IMR-90 (cell line): ENCODE results near the gene WWC2. TPM values are rescaled to one million over a fixed set of nuclear protein-coding genes. Genes with fewer than 3 reads are reported as not detected.

Source experiments
- ATAC-seq: fragments of 200-7000 bp; cut with Tn5 transposase; 2 replicates; pipeline ENCODE4 v1.9.1; 2020; ENCODE audit warnings: low read depth, mild to moderate bottlenecking, moderate library complexity
- BruUV-seq: library from RNA; stranded (reverse); fragments of 400-500 nt; replicated peaks from 2 replicates; lab custom pipeline; 2021; lab: Mats Ljungman, UMichigan
- CTCF ChIA-PET: fragments of 300-600 bp; formaldehyde crosslinking; extraction: SDS; loops from one replicate; lab custom pipeline; 2021; ENCODE audit warnings: antibody characterized with exemption; lab: Yijun Ruan, JAX
- POLR2A ChIA-PET: fragments of 300-600 bp; sonication (Branson Sonifier 250); formaldehyde crosslinking; loops from one replicate; lab custom pipeline; 2022; ENCODE audit warnings: antibody characterized with exemption; ENCODE audit not compliant: unreplicated experiment; lab: Charles Lee
- DNase-seq: peaks from one replicate; pipeline ENCODE4 v3.0.0; 2013
- H2AFZ ChIP-seq: replicated peaks from 2 replicates; pipeline ENCODE3; 2013; ENCODE audit warnings: low read length, mild to moderate bottlenecking; ENCODE audit not compliant: poor library complexity
- H2AK5ac ChIP-seq: 2 replicates; pipeline ENCODE4 v1.6.1; 2013; ENCODE audit warnings: low read depth, low read length, inconsistent platforms
- H2AK9ac ChIP-seq: replicated peaks from 2 replicates; pipeline ENCODE3; 2013; ENCODE audit warnings: mild to moderate bottlenecking, low read depth, low read length, moderate library complexity; ENCODE audit not compliant: poor library complexity
- H2BK120ac ChIP-seq: 2 replicates; pipeline ENCODE4 v1.6.1; 2013; ENCODE audit warnings: low read depth, low read length, inconsistent platforms
- H2BK15ac ChIP-seq: 3 replicates; pipeline ENCODE4 v1.6.1; 2013; ENCODE audit warnings: low read depth, low read length, inconsistent platforms
- H2BK20ac ChIP-seq: 2 replicates; pipeline ENCODE4 v1.6.1; 2013; ENCODE audit warnings: low read depth, mild to moderate bottlenecking, inconsistent platforms, low read length, moderate library complexity
- H2BK5ac ChIP-seq: 2 replicates; pipeline ENCODE4 v1.6.1; 2013; ENCODE audit warnings: mild to moderate bottlenecking, low read depth, low read length, inconsistent platforms; ENCODE audit not compliant: poor library complexity, severe bottlenecking
- H3K14ac ChIP-seq: replicated peaks from 2 replicates; pipeline ENCODE4 v1.6.1; 2013; ENCODE audit warnings: low read depth, low read length, inconsistent platforms
- H3K18ac ChIP-seq: 2 replicates; pipeline ENCODE4 v1.6.1; 2013; ENCODE audit warnings: low read depth, low read length, control low read depth
- H3K23ac ChIP-seq: 2 replicates; pipeline ENCODE4 v1.6.1; 2013; ENCODE audit warnings: low read depth, low read length, inconsistent platforms
- H3K27ac ChIP-seq: 2 replicates; pipeline ENCODE4 v1.5.1; 2013; ENCODE audit warnings: mild to moderate bottlenecking, control low read depth, low read length; ENCODE audit not compliant: insufficient read depth
- H3K27me3 ChIP-seq: 2 replicates; pipeline ENCODE4 v1.6.1; 2013; ENCODE audit warnings: low read length; ENCODE audit not compliant: control insufficient read depth, insufficient read depth
- H3K36me3 ChIP-seq: 2 replicates; pipeline ENCODE4 v1.6.1; 2013; ENCODE audit warnings: low read length, mixed read lengths; ENCODE audit not compliant: control insufficient read depth, insufficient read depth
- H3K4ac ChIP-seq: 2 replicates; pipeline ENCODE4 v1.6.1; 2013; ENCODE audit warnings: low read depth, low read length, inconsistent platforms
- H3K4me1 ChIP-seq: 2 replicates; pipeline ENCODE4 v1.6.1; 2013; ENCODE audit warnings: low read length, mixed read lengths; ENCODE audit not compliant: control insufficient read depth, insufficient read depth
- H3K4me2 ChIP-seq: 2 replicates; pipeline ENCODE4 v1.6.1; 2013; ENCODE audit warnings: low read depth, mild to moderate bottlenecking, control low read depth, low read length, moderate library complexity
- H3K4me3 ChIP-seq: 2 replicates; pipeline ENCODE4 v1.5.1; 2013; ENCODE audit warnings: low read depth, mild to moderate bottlenecking, control low read depth, low read length, moderate library complexity; ENCODE audit not compliant: insufficient read depth
- H3K56ac ChIP-seq: 2 replicates; pipeline ENCODE4 v1.6.1; 2013; ENCODE audit warnings: low read length, inconsistent platforms; ENCODE audit not compliant: insufficient read depth; ENCODE audit errors: extremely low read depth
- H3K79me1 ChIP-seq, 2 experiments: 2 replicates each; pipeline ENCODE4 v1.6.1; 2013; ENCODE audit warnings: low read length in 2 of 2, inconsistent platforms in 1 of 2, low read depth in 1 of 2
- H3K9ac ChIP-seq: 2 replicates; pipeline ENCODE4 v1.6.1; 2013; ENCODE audit warnings: low read depth, low read length, control low read depth
- H3K9me1 ChIP-seq: 2 replicates; pipeline ENCODE4 v1.6.1; 2013; ENCODE audit warnings: low read length, inconsistent platforms; ENCODE audit not compliant: insufficient read depth
- H3K9me3 ChIP-seq: 2 replicates; pipeline ENCODE4 v1.6.1; 2013; ENCODE audit warnings: low read length; ENCODE audit not compliant: control insufficient read depth, insufficient read depth
- H4K20me1 ChIP-seq: 2 replicates; pipeline ENCODE4 v1.6.1; 2013; ENCODE audit warnings: low read length, inconsistent platforms; ENCODE audit not compliant: insufficient read depth
- H4K5ac ChIP-seq: 2 replicates; pipeline ENCODE4 v1.6.1; 2013; ENCODE audit warnings: mild to moderate bottlenecking, low read depth, low read length, control low read depth
- H4K8ac ChIP-seq, 2 experiments: 2 replicates each; pipeline ENCODE4 v1.6.1; 2013; ENCODE audit warnings: low read depth in 2 of 2, low read length in 2 of 2, control low read depth in 1 of 2, inconsistent platforms in 1 of 2
- H4K91ac ChIP-seq: 2 replicates; pipeline ENCODE4 v1.6.1; 2013; ENCODE audit warnings: low read depth, low read length, inconsistent platforms; ENCODE audit not compliant: insufficient read depth
- BHLHE40 ChIP-seq: fragments of 150-350 bp; IDR thresholded peaks from 2 replicates; pipeline ENCODE4 v1.6.1; 2016; ENCODE audit warnings: mild to moderate bottlenecking, low read depth, low read length
- CEBPB ChIP-seq: IDR thresholded peaks from 2 replicates; pipeline ENCODE4 v1.6.1; 2012; ENCODE audit warnings: low read depth, low read length, improper control_type of control experiment
- CHD1 ChIP-seq: IDR thresholded peaks from 2 replicates; pipeline ENCODE4 v1.6.1; 2012; ENCODE audit warnings: low read depth, low read length, improper control_type of control experiment
- FOS ChIP-seq: fragments of 150-350 bp; IDR thresholded peaks from 2 replicates; pipeline ENCODE4 v1.6.1; 2016; ENCODE audit warnings: low read depth, low read length
- MAFK ChIP-seq: IDR thresholded peaks from 2 replicates; pipeline ENCODE4 v1.6.1; 2012; ENCODE audit warnings: low read depth, low read length, improper control_type of control experiment
- MAZ ChIP-seq: IDR thresholded peaks from 2 replicates; pipeline ENCODE4 v1.6.1; 2012; ENCODE audit warnings: low read depth, mild to moderate bottlenecking, low read length, improper control_type of control experiment, moderate library complexity, borderline replicate concordance
- MXI1 ChIP-seq: IDR thresholded peaks from 2 replicates; pipeline ENCODE4 v1.6.1; 2012; ENCODE audit warnings: low read depth, mild to moderate bottlenecking, low read length, moderate library complexity, borderline replicate concordance
- NFE2L2 ChIP-seq: fragments of 150-350 bp; IDR thresholded peaks from 2 replicates; pipeline ENCODE4 v1.6.1; 2016; ENCODE audit warnings: low read depth, mild to moderate bottlenecking, low read length
- POLR2A ChIP-seq: IDR thresholded peaks from 2 replicates; pipeline ENCODE4 v1.6.1; 2012; ENCODE audit warnings: mild to moderate bottlenecking, low read depth, low read length
- RAD21 ChIP-seq: IDR thresholded peaks from 2 replicates; pipeline ENCODE4 v1.6.1; 2012; ENCODE audit warnings: low read length, improper control_type of control experiment
- RCOR1 ChIP-seq: IDR thresholded peaks from 2 replicates; pipeline ENCODE4 v1.6.1; 2012; ENCODE audit warnings: mild to moderate bottlenecking, low read length, improper control_type of control experiment; ENCODE audit not compliant: insufficient replicate concordance
- RFX5 ChIP-seq: IDR thresholded peaks from 2 replicates; pipeline ENCODE4 v1.8.0; 2012; ENCODE audit warnings: low read depth, mild to moderate bottlenecking, low read length, moderate library complexity
- SMC3 ChIP-seq: fragments of 150-350 bp; IDR thresholded peaks from 2 replicates; pipeline ENCODE4 v1.6.1; 2016; ENCODE audit warnings: low read depth, mild to moderate bottlenecking, antibody characterized with exemption, low read length, moderate library complexity
- WGBS, 2 experiments: methylation state at CpG; one replicate each; pipeline versions ENCODE4 v1.1.5 to v1.1.7; 2013; ENCODE audit warnings: missing lambda C conversion rate in 2 of 2; ENCODE audit not compliant: insufficient read length in 1 of 2; ENCODE audit errors: extremely low coverage in 2 of 2; 5-methylcytosine and 5-hydroxymethylcytosine counted together
- dilution Hi-C: fragments of 300-500 bp; cut with HindIII; formaldehyde crosslinking; loops from one replicate; pipeline ENCODE4 v1.14.3; 2018; ENCODE audit warnings: low sequenced_read_pairs; ENCODE audit not compliant: unreplicated experiment
- in situ Hi-C: fragments of 300-500 bp; cut with MboI; formaldehyde crosslinking; loops from 3 replicates; pipeline ENCODE4 v1.14.3; 2019; ENCODE audit warnings: low sequenced_read_pairs, inconsistent platforms, mixed read lengths
- intact Hi-C: fragments of 100-400 bp; cut with micrococcal nuclease; formaldehyde crosslinking; loops from 2 replicates; pipeline ENCODE4 v1.10.0; 2022
- polyA plus RNA-seq, 3 experiments: library from polyadenylated mRNA; depleted of rRNA; stranded (reverse); fragments of >200 nt; gene quantifications; 2 replicates each; pipeline ENCODE4 v1.2.3, GENCODE V29; 2012; ENCODE audit warnings: low replicate concordance in 1 of 3
- total RNA-seq: library from RNA; depleted of rRNA; stranded (reverse); fragments of >200 nt; gene quantifications from 2 replicates; pipeline ENCODE4 v1.2.3, GENCODE V29; 2012
- TF ChIP-seq, protein P1 (sequence below): fragments of 150-350 bp; IDR thresholded peaks from 2 replicates; pipeline ENCODE4 v1.6.1; 2016; ENCODE audit warnings: low read depth, mild to moderate bottlenecking, low read length, moderate library complexity, borderline replicate concordance
- TF ChIP-seq, protein P2 (sequence below): conservative IDR thresholded peaks from 2 replicates; pipeline ENCODE4 v1.5.1; 2012; ENCODE audit warnings: mild to moderate bottlenecking, low read depth, low read length, improper control_type of control experiment
- TF ChIP-seq, protein P3 (sequence below): fragments of 150-350 bp; IDR thresholded peaks from 2 replicates; pipeline ENCODE4 v1.6.1; 2017; ENCODE audit warnings: mild to moderate bottlenecking, antibody characterized with exemption, low read length, low read depth

Gene WWC2
- total and polyA plus RNA-seq, 2 of the 4 experiments (the other 2 are of a cell fraction): 26.6 to 27.4 TPM

DNA sequence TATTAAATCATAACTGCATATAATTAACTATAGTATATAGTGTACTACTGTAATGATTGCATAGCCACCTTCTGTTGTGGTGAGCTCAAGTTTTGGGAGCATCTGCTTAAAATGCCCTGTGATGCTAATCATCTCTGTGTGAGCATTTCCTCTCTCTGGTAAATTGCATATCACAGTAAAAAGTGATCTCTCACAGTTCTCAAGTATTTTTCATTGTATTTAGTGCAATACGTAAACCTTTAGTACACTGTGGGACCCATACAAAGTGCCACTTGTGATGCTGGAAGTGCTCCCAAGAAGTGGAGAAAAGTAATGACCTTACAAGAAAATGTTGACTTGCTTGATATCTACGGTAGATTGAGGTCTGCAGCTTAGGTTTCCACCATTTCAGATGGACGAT lies 82.0 kb downstream of the WWC2 start:
- ATAC-seq: no peak
- Histone ChIP-seq H3K36me3 (no peaks in the 10 kb centered on the region), H2AK9ac (no peak overlapping the region), H4K20me1 (peaks cover 18% of the 10 kb centered on the region), H3K9me1 (peaks cover 21% of the 10 kb centered on the region), H3K9ac (no peak overlapping the region), H3K27me3 (no peaks in the 10 kb centered on the region), H3K14ac (no peak overlapping the region), H3K18ac (no peak overlapping the region), H3K23ac (no peak overlapping the region), H2AFZ (no peak overlapping the region), H2BK15ac (no peak overlapping the region), H4K91ac (no peak overlapping the region), H3K27ac (no peak overlapping the region), H3K4me3 (no peak overlapping the region), H2AK5ac (no peak overlapping the region), H4K8ac (no peak overlapping the region), H3K56ac (no peak overlapping the region), H3K79me1 (peaks cover 37 to 75% of the 10 kb centered on the region in 2 experiments), H2BK20ac (no peak overlapping the region), H3K9me3 (no peaks in the 10 kb centered on the region), H3K4me1 (peaks cover 10% of the 10 kb centered on the region), H2BK5ac (no peak overlapping the region), H3K4ac (no peak overlapping the region), H4K5ac (no peak overlapping the region), H3K4me2 (no peak overlapping the region), H2BK120ac (no peak overlapping the region)
- no CpG with 5 or more reads among the region's 3 CpGs for WGBS, 2 experiments
- intact Hi-C loops: no loop called here
- DNase-seq: no peak
- CTCF ChIA-PET: no interaction called here
- BruUV-seq: no TSS peak
- POLR2A ChIA-PET: no interaction called here
- TF ChIP-seq CEBPB (no peak), RCOR1 (no peak), NFE2L2 (no peak), SMC3 (no peak), FOS (no peak), RFX5 (no peak), MXI1 (no peak), MAZ (no peak), POLR2A (no peak), RAD21 (no peak), BHLHE40 (no peak), MAFK (no peak), CHD1 (no peak)
- TF ChIP-seq, protein P1, sequence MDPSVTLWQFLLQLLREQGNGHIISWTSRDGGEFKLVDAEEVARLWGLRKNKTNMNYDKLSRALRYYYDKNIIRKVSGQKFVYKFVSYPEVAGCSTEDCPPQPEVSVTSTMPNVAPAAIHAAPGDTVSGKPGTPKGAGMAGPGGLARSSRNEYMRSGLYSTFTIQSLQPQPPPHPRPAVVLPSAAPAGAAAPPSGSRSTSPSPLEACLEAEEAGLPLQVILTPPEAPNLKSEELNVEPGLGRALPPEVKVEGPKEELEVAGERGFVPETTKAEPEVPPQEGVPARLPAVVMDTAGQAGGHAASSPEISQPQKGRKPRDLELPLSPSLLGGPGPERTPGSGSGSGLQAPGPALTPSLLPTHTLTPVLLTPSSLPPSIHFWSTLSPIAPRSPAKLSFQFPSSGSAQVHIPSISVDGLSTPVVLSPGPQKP: no peak
- TF ChIP-seq, protein P2, sequence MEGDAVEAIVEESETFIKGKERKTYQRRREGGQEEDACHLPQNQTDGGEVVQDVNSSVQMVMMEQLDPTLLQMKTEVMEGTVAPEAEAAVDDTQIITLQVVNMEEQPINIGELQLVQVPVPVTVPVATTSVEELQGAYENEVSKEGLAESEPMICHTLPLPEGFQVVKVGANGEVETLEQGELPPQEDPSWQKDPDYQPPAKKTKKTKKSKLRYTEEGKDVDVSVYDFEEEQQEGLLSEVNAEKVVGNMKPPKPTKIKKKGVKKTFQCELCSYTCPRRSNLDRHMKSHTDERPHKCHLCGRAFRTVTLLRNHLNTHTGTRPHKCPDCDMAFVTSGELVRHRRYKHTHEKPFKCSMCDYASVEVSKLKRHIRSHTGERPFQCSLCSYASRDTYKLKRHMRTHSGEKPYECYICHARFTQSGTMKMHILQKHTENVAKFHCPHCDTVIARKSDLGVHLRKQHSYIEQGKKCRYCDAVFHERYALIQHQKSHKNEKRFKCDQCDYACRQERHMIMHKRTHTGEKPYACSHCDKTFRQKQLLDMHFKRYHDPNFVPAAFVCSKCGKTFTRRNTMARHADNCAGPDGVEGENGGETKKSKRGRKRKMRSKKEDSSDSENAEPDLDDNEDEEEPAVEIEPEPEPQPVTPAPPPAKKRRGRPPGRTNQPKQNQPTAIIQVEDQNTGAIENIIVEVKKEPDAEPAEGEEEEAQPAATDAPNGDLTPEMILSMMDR: no peak
- TF ChIP-seq, protein P3, sequence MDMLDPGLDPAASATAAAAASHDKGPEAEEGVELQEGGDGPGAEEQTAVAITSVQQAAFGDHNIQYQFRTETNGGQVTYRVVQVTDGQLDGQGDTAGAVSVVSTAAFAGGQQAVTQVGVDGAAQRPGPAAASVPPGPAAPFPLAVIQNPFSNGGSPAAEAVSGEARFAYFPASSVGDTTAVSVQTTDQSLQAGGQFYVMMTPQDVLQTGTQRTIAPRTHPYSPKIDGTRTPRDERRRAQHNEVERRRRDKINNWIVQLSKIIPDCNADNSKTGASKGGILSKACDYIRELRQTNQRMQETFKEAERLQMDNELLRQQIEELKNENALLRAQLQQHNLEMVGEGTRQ: no peak
- dilution Hi-C loops: no loop called here
- in situ Hi-C loops: no loop called here
